Spleen (tissue), 7 donors: Measurements from ENCODE around the gene FPR2.

Source experiments
- CTCF ChIP-seq, 11 experiments: fragments of 200-600 bp in 7 of 11; fragments of 450-650 bp in 4 of 11; sonication (generic) in 4 of 11; IDR thresholded peaks in 8 of 11; conservative IDR thresholded peaks in 3 of 11; 1 replicate in 7 of 11; 2 replicates in 4 of 11; pipeline versions ENCODE4 v1.4.0 to v1.8.0; 2016 to 2021; ENCODE audit warnings: antibody characterized with exemption in 11 of 11, inconsistent platforms in 4 of 11, mild to moderate bottlenecking in 1 of 11
- POLR2AphosphoS5 ChIP-seq, 3 donors: sonication (generic); formaldehyde crosslinking; IDR thresholded peaks; one replicate each; pipeline ENCODE4 v1.5.1; 2017; ENCODE audit warnings: antibody characterized with exemption in 3 of 3
- donor health status: DM: no; HTN: no; CAD: no; lungs with moderate emphysema.
- donor health status: DM: no; HTN: no; CAD: no.
- donor health status: DM: no; HTN: no; CAD: no.

DNA sequence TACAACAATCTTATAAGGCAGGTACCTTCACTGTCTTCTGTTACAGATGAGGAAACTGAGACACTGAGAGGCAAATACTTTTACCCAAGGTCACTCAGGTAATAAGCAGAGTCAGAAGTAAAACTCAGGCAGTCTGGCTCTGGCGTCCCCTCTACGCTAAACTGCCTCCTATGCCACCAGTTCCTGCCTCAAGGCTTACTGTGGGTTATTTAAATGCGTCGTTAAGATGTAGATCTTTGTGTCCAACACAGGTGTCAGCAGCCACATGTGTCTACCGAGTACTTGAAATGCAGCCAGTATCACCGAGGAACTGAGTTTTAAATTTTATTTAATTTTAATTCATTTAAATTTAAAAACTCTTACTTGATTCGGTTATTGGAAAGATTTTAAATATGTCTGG lies 39.1 kb upstream of the FPR2 start:
- TF ChIP-seq CTCF (IDR thresholded peaks at IDR 0.05 in 8 of 11, conservative IDR thresholded peaks at IDR 0.05 in 3 of 11) (no peak), POLR2AphosphoS5 (IDR thresholded peaks at IDR 0.05) (no peak)
